SK-N-SH treated with all-trans-retinoic acid at 6 μM for 48 hours (cell line): ENCODE measurements around the gene RDX.

Experiments
- ARNTL ChIP-seq: fragments of 450-650 bp; formaldehyde crosslinking; IDR thresholded peaks from 2 replicates; pipeline ENCODE4 v1.5.0; 2020; ENCODE audit warnings: low read depth, mild to moderate bottlenecking, moderate library complexity, borderline replicate concordance
- ESRRG ChIP-seq: fragments of 250-450 bp; sonication (Bioruptor Pico); IDR thresholded peaks from 2 replicates; pipeline ENCODE4 v1.6.1; 2021; ENCODE audit warnings: mild to moderate bottlenecking
- RARB ChIP-seq: fragments of 250-450 bp; sonication (Bioruptor Pico); IDR thresholded peaks from 2 replicates; pipeline ENCODE4 v1.8.0; 2021; ENCODE audit warnings: mild to moderate bottlenecking, moderate library complexity
- ZFP30 ChIP-seq: fragments of 450-650 bp; formaldehyde crosslinking; IDR thresholded peaks from 2 replicates; pipeline ENCODE4 v1.5.0; 2022; ENCODE audit warnings: mild to moderate bottlenecking, moderate library complexity
- ZNF70 ChIP-seq: fragments of 450-650 bp; formaldehyde crosslinking; IDR thresholded peaks from 2 replicates; pipeline ENCODE4 v1.5.0; 2020; ENCODE audit warnings: mild to moderate bottlenecking, moderate library complexity
- TF ChIP-seq, protein P1 (sequence below): fragments of 250-450 bp; sonication (Bioruptor Pico); IDR thresholded peaks from 2 replicates; pipeline ENCODE4 v1.5.1; 2020; ENCODE audit warnings: low read depth, mild to moderate bottlenecking, moderate library complexity

DNA sequence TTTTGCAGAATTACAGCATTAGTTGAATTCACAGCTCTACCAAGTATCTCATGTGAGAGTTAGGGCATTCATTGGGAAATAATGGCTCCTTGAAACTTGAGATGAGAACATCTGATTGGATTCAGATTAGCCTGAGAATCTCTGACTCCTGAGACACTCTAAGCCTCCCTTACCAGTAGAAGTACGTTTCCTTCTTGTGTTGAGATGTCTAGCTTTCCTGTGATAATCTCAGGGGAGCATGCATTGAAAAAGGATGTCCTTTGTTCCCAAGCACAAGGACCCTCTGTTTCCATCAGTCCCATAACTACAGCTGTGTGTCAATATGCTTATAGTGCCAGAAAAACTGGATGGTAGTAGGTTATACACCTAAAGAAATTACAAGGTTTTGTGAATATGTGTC, 35.2 kb upstream of the RDX start:
- no peak for TF ChIP-seq ZNF70 (CRISPR knock-in tag)
- TF ChIP-seq ARNTL, result no peak
- TF ChIP-seq ZFP30, result no peak
- TF ChIP-seq, protein P1, sequence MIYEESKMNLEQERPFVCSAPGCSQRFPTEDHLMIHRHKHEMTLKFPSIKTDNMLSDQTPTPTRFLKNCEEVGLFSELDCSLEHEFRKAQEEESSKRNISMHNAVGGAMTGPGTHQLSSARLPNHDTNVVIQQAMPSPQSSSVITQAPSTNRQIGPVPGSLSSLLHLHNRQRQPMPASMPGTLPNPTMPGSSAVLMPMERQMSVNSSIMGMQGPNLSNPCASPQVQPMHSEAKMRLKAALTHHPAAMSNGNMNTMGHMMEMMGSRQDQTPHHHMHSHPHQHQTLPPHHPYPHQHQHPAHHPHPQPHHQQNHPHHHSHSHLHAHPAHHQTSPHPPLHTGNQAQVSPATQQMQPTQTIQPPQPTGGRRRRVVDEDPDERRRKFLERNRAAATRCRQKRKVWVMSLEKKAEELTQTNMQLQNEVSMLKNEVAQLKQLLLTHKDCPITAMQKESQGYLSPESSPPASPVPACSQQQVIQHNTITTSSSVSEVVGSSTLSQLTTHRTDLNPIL (CRISPR knock-in tag), result no peak
- no peak for TF ChIP-seq ESRRG (CRISPR knock-in tag)
- TF ChIP-seq RARB (CRISPR knock-in tag), result no peak
